Activated CD8-positive, alpha-beta T cell treated with anti-CD3 and anti-CD28 coated beads for 36 hours (primary cell): Measurements from ENCODE around the gene SSRP1. TPM values are rescaled to one million over a fixed set of nuclear protein-coding genes. Genes with fewer than 3 reads are reported as not detected.

ENCODE experiments used
- ATAC-seq: fragments of 200-7000 bp; cut with Tn5 transposase; one replicate; pipeline ENCODE4 v1.10.0; 2021; ENCODE audit warnings: mild to moderate bottlenecking, moderate library complexity
- CTCF ChIA-PET: fragments of 350-600 bp; sonication (Branson Sonifier 250); formaldehyde crosslinking; loops from one replicate; lab custom pipeline; 2021; ENCODE audit warnings: antibody characterized with exemption; lab: Charles Lee
- POLR2A ChIA-PET: fragments of 350-600 bp; sonication (Branson Sonifier 250); formaldehyde crosslinking; loops from one replicate; lab custom pipeline; 2021; ENCODE audit warnings: antibody characterized with exemption; lab: Charles Lee
- DNase-seq: peaks from one replicate; pipeline ENCODE4 v3.0.0-alpha.2; 2020
- H3K27ac Mint-ChIP-seq: one replicate; pipeline ENCODE4 v1.8.0; 2021; ENCODE audit warnings: mild to moderate bottlenecking, mixed read lengths
- H3K27me3 Mint-ChIP-seq: one replicate; pipeline ENCODE4 v1.8.0; 2021; ENCODE audit warnings: mixed read lengths
- H3K36me3 Mint-ChIP-seq: one replicate; pipeline ENCODE4 v1.8.0; 2021; ENCODE audit warnings: low read depth, mixed read lengths
- H3K4me1 Mint-ChIP-seq: one replicate; pipeline ENCODE4 v1.8.0; 2021; ENCODE audit warnings: low read depth, mixed read lengths
- H3K4me3 Mint-ChIP-seq: one replicate; pipeline ENCODE4 v1.8.0; 2021; ENCODE audit warnings: mild to moderate bottlenecking, moderate library complexity, mixed read lengths
- H3K9me3 Mint-ChIP-seq: one replicate; pipeline ENCODE4 v1.8.0; 2021; ENCODE audit warnings: mixed read lengths
- CTCF ChIP-seq: fragments of 200-600 bp; IDR thresholded peaks from one replicate; pipeline ENCODE4 v1.8.0; 2022; ENCODE audit warnings: antibody characterized with exemption, mild to moderate bottlenecking
- intact Hi-C: fragments of 100-400 bp; cut with micrococcal nuclease; formaldehyde crosslinking; loops from one replicate; pipeline ENCODE4 v1.10.0; 2022
- total RNA-seq, 2 experiments: library from RNA; stranded (reverse); gene quantifications; one replicate each; pipeline ENCODE4 v1.2.3, GENCODE V29; 2021

Gene SSRP1
- total RNA-seq, 2 experiments from 2014 or later = 284 to 290 TPM

GRCh38 chr11:57377107-57377506 lies 41.4 kb upstream of the SSRP1 start:
- no peak overlapping the region for H3K27ac Mint-ChIP-seq
- no peak for TF ChIP-seq CTCF

GRCh38 chr11:57376095-57377090 lies 40.7 kb upstream of the SSRP1 start:
- intact Hi-C loops = no loop called here
- H3K4me3 Mint-ChIP-seq = no peak overlapping the region
- H3K36me3 Mint-ChIP-seq = no peaks in the 10 kb centered on the region
- no peak for TF ChIP-seq CTCF
- DNase-seq = no peak
- ChIA-PET POLR2A (no interaction called here), CTCF (no interaction called here)
- peaks cover 18% of the 10 kb centered on the region for H3K27me3 Mint-ChIP-seq
- H3K4me1 Mint-ChIP-seq = no peaks in the 10 kb centered on the region
- no peak for ATAC-seq
- no peaks in the 10 kb centered on the region for H3K9me3 Mint-ChIP-seq
- no peak overlapping the region for H3K27ac Mint-ChIP-seq

More at GRCh38 chr11:57377107-57377506, 41.4 kb upstream of the SSRP1 start:
- intact Hi-C loops = no loop called here
- Mint-ChIP-seq H3K27me3 (peaks cover 18% of the 10 kb centered on the region), H3K4me3 (no peak overlapping the region), H3K9me3 (no peaks in the 10 kb centered on the region), H3K4me1 (no peaks in the 10 kb centered on the region), H3K36me3 (no peaks in the 10 kb centered on the region)
- CTCF ChIA-PET = no interaction called here
- POLR2A ChIA-PET = no interaction called here
- DNase-seq (no peak), ATAC-seq (no peak)

DNA sequence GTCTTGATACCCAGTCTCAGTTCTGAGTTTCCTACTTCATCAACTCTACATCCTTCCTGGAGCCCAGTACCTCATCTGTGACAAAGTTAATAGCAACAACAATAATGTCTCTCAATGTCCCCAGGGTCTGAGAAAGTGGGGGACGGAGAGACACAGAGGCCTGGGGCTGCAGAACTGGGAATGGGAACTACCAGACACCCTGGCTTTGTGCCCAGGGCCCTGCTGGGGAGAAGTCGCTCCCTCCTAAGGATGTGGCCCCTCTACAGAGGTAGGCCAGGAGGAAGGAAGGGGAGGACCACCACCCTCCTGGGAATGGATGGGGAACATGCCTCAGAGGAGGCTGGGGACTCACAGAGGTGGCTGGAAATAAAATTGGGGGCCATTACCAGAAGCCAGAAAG lies 39.8 kb upstream of the SSRP1 start:
- Mint-ChIP-seq H3K4me3 (no peak overlapping the region), H3K27me3 (peaks cover 18% of the 10 kb centered on the region), H3K36me3 (no peaks in the 10 kb centered on the region), H3K9me3 (no peaks in the 10 kb centered on the region), H3K27ac (no peak overlapping the region), H3K4me1 (no peaks in the 10 kb centered on the region)
- ChIA-PET POLR2A (no interaction called here), CTCF (no interaction called here)
- DNase-seq = no peak
- no peak for TF ChIP-seq CTCF
- no peak for ATAC-seq
- intact Hi-C loops = no loop called here

GRCh38 chr11:57374966-57375365 lies 39.3 kb upstream of the SSRP1 start:
- intact Hi-C loops = no loop called here
- H3K9me3 Mint-ChIP-seq = no peaks in the 10 kb centered on the region
- H3K27ac Mint-ChIP-seq = no peak overlapping the region
- no peaks in the 10 kb centered on the region for H3K36me3 Mint-ChIP-seq
- H3K4me3 Mint-ChIP-seq = no peak overlapping the region
- ChIA-PET POLR2A (no interaction called here), CTCF (no interaction called here)
- H3K27me3 Mint-ChIP-seq = peaks cover 16% of the 10 kb centered on the region
- no peaks in the 10 kb centered on the region for H3K4me1 Mint-ChIP-seq
- ATAC-seq (no peak), DNase-seq (no peak)
- no peak for TF ChIP-seq CTCF

DNA sequence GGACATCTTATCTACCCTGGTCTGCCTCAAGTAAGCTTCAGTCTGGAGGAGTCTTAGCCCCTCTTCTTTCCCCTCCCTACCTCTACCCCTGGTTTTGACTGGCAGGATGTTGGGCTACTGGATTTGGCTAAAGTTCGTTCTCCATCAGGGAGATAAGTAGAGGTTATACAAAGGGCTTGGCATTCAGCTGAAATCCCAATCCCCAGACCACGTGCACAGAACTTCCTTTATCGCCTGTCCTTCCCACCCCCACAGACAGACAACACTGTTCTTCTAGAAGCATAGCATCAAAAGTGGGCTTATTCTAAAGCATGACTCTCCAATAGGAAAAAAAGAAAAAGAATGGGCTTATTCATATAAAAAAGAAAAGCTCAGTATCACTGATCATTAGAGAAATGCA lies 37.5 kb upstream of the SSRP1 start:
- no peak for TF ChIP-seq CTCF
- Mint-ChIP-seq H3K4me3 (no peak overlapping the region), H3K9me3 (no peaks in the 10 kb centered on the region), H3K27me3 (peaks cover 9% of the 10 kb centered on the region), H3K36me3 (no peaks in the 10 kb centered on the region), H3K27ac (no peak overlapping the region), H3K4me1 (no peaks in the 10 kb centered on the region)
- DNase-seq (no peak), ATAC-seq (no peak)
- CTCF ChIA-PET = interaction anchor here (0.7 to 1.7 kb wide), 5 partner anchors 11 to 154 kb away, joined by 3 to 5 read pairs (median 3); no protein-coding TSS in a partner anchor
- intact Hi-C loops = no loop called here
- POLR2A ChIA-PET = interaction anchor here (1.8 kb wide), 1 partner anchor 28 kb away, joined by 5 read pairs; no protein-coding TSS in a partner anchor
